NCI-H446 (cell line): Measurements from ENCODE around the gene CSK.
A peak's percentile ranks its signal among the peaks of the same experiment; 100 is the strongest.
"Not testable (repeated sequence)": the region's sequence is repeated elsewhere in the genome, so short reads cannot be mapped to it uniquely, and the experiment has no call there.

Experiments
- DNase-seq, 2 experiments: peaks; one replicate each; lab custom pipeline; 2025; lab: John Stamatoyannopoulos, UW

The CSK gene

GRCh38 chr15:74781431-74782258 lies at the start of gene CSK:
Gene CSK (plus strand): TSS chr15:74782080. CDS start chr15:74798298, 16,218 bp downstream.
- peak; percentile 13 to 70 for DNase-seq

- no peak for DNase-seq
Observed at GRCh38 chr15:74732846-74733245, 49.0 kb upstream of the CSK start.

DNA sequence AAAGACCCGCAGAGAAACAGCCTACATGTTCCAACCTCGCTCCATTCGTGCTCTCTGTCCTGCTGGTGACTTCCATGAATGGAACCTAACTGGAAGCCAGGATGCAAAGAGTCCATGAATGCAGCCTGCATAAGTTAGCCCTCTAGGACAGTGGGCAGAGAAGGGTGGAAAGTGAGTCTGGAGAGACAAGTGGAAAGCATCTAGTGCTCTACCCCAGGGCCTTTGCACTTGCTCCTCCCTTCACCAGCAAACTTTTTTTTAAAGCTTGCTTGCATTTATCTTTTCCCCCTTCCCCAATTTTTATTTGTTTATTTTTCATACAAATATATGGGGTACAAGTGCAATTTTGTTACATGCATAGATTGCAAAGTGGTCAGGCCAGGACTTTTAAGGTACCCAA lies 48.6 kb upstream of the CSK start:
- no peak for DNase-seq

- no peak for DNase-seq
Observed at GRCh38 chr15:74735305-74735704, 46.6 kb upstream of the CSK start.

GRCh38 chr15:74738239-74738638 lies 43.6 kb upstream of the CSK start:
- not testable (repeated sequence) for DNase-seq

DNA sequence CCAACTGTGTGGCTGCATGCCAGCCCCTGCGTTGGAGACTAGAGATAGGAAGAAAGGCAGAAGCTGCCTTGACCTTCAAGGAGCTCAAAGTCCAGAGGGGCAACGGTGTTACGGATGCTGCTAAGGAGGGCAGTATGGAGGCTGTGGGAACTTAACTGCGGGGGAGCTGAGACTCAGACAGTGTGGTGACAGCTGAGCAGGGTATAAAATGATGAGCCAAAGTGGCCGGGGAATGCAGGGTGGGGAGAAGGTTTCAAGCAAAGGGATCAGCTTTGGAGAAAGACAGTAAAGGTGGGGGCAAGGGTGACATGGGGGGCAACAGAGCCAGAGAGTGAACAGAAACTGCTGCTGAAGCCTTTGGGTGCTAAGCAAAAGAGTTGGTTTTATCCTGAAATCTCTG lies 39.5 kb upstream of the CSK start:
- no peak for DNase-seq

- no peak for DNase-seq
Observed at GRCh38 chr15:74746389-74746788, 35.5 kb upstream of the CSK start.

GRCh38 chr15:74748322-74748946 lies 33.4 kb upstream of the CSK start, which contains the start of gene CYP1A2:
Gene CYP1A2 (plus strand): TSS chr15:74748845. CDS start chr15:74749739, 894 bp downstream.
- no peak for DNase-seq

DNA sequence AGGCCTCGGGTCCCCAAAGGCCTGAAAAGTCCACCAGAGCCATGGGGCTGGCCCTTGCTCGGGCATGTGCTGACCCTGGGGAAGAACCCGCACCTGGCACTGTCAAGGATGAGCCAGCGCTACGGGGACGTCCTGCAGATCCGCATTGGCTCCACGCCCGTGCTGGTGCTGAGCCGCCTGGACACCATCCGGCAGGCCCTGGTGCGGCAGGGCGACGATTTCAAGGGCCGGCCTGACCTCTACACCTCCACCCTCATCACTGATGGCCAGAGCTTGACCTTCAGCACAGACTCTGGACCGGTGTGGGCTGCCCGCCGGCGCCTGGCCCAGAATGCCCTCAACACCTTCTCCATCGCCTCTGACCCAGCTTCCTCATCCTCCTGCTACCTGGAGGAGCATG lies 32.0 kb upstream of the CSK start:
- no peak for DNase-seq

DNA sequence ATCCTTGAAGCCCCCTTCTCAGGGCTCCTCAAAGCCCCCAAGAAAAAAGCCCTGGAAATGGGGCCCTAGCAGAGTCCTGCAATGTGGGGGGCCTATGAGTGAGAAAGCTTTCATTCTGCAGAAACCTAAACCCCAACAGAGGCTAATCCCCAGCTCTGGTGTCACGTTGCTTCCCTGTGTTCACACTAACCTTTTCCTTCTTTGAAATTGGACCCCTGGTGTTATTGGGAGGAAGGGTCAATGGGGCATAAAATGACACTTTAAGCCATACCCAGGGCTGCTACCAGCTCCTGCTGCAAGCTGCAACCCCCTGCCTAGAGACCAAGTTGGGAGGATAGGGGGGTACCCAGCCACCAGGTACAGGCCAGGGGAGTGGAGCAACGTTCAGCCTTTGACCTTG lies 31.1 kb upstream of the CSK start:
- no peak for DNase-seq

- no peak for DNase-seq
Observed at GRCh38 chr15:74752011-74752410, 29.9 kb upstream of the CSK start.

DNA sequence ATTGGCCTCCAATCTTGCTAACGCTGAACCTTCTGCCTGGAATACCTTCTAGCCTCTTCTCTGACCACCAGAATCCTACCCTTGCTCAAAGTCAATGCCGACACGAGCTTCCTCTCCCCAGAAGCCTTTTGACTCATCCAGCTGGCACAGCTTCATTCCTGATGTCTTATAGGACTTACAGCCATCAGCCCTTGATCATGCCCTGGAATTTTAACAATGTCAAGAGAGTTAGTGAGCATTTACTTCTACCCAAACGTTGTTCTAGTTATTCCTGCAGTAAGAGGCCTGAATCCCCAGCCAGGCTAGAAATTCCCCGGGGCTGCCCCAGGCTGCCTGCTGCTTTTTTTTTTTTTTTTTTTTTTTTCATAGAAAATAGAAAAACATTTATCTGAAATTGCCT lies 29.3 kb upstream of the CSK start:
- no peak for DNase-seq

DNA sequence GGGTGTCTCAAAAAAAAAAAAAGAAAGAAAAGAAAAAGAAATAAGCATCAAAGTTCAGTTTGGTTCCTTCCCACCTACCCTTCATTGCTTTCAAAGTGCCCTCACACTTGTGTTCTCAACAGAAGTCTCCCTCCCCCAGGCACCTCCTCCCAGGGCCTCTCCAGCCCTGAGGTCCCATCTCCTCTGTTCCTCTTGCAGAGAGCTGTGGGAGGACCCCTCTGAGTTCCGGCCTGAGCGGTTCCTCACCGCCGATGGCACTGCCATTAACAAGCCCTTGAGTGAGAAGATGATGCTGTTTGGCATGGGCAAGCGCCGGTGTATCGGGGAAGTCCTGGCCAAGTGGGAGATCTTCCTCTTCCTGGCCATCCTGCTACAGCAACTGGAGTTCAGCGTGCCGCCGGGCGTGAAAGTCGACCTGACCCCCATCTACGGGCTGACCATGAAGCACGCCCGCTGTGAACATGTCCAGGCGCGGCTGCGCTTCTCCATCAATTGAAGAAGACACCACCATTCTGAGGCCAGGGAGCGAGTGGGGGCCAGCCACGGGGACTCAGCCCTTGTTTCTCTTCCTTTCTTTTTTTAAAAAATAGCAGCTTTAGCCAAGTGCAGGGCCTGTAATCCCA lies 27.2 kb upstream of the CSK start:
- no peak for DNase-seq

- DNase-seq, result no peak
Observed at GRCh38 chr15:74758736-74759135, 23.1 kb upstream of the CSK start.

GRCh38 chr15:74762791-74763150 lies 19.1 kb upstream of the CSK start:
- no peak for DNase-seq

DNA sequence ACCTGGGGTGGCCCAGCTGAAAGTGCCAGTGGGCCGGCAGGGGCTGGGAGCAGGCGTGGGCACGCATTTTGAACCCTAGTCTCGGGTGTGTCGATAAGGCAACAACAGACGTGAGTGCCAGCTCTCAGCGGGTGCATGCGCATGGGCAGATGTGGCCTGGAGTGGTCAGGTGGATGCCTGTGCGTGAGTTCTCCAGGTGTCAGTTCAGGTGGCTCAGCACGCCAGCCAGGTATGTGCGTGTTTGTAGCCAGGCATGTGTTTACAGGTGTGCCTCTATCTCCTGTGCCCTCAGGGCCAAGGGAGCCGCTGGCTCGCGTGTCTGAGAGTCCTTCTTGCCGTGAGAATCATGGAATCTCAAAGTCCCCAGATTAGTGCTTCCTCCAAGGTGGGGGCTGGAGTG lies 18.5 kb upstream of the CSK start:
- DNase-seq, result no peak

DNA sequence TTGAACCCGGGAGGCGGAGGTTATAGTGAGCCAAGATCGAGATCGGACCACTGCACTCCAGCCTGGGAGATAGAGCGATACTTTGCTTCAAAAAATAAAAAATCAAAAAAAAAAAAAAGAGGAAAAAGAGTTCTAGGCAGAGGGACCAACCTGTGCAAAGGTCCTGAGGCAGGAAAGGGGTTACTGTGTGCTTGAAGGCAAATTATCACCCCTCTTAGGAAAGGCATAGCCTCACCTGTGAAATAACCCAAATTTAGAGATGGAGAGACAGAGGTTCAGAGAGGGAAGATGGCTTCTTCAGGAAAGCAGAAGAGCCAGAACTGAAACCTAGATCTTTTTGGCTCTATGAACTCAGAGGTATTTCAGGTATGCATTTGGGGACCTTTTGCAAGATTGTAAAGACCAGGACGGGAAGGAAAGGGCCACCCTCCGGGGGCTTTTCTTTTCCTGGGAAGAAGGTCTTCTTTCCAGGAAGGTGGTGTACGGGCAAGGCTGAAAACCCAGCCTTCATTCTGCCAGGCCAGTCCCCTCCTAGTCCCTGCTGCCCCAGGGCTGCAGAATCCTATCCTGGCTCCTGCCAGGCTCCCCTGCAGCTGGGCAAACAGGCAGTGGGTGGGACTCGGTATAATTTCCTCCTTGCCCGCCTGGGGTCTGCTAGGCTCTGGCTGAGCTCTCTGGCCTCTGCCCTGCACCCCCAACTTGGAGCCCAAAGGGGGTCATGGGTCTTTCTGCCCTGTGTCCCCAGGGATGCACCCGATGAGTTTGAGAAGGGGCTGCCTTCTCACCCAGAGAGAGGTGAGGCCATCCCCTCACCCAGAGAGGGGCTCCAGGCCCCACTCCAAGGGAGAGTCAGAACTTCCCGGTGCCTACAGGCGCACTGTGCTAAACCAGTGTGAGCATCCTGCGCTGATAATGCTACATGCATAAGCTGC lies 14.4 kb upstream of the CSK start:
- no peak for DNase-seq

DNA sequence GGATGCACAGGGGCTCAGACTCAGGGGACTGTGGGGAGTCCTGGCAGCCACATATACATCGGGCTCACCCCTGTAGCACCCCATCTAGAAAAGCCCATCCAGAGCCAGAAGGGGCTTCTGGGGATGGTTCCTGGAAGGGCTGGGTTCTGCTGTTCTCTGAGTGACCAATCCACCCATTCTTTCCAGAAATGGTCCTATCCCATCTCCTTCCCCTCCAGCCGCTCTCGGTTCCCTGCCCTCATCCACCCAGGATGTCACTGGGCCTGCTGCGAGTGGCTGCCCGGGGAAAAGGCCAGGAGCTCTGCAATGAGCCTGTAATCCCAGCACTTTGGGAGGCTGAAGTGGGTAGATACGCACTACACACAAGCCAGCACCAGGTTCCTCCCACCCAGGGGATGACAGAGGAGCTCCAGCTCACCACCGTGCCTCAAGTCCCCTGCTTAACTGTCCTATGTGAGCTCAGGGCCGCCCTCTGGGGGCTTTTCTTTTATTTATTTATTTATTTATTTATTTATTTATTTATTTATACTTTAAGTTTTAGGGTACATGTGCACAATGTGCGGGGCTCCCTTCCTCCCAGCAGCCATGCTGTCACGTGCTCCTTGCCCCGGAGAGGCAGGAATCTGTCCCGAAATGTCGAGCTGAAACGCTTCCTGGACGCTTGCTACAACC lies 13.6 kb upstream of the CSK start:
- DNase-seq, result no peak

DNA sequence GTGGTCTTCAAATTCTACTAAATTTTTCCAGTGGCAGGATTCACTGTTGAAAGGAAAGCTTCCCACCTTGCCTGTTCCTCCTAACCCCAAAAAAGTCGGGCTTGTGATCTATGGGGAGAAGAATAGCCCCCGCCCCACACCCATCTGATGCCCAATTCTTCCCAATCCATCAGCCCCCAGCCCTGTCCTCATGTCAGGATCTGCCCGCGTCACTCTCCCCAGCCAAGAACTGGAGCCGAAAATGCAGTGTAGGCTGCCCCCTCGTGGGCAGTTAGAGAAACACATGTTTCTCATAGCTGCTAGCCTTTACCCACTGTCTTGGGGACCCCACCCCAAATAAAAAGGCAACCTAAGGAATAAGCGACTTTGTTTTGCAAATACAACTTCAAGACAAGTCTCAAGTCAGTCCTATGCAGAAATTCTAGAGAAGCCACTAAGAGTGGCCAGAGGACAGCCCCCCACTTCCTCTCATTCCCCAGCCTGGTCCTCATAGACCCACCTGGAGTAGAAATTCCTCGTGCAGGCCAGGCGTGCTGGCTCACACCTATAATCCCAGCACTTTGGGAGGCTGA lies 13.0 kb upstream of the CSK start:
- peak; percentile 36 to 65 for DNase-seq

GRCh38 chr15:74769463-74770025 lies 12.3 kb upstream of the CSK start:
- DNase-seq, result no peak
